GM10266 (cell line): ENCODE results near the gene GANAB.
A peak's percentile ranks its signal among the peaks of the same experiment; 100 is the strongest.

Experiments used
- DNase-seq: peaks from one replicate; pipeline ENCODE4 v3.0.0; 2012; ENCODE audit errors: extremely low spot score
- CTCF ChIP-seq: IDR thresholded peaks from 2 replicates; pipeline ENCODE4 v1.5.1; 2012; ENCODE audit warnings: mild to moderate bottlenecking, low read depth; ENCODE audit not compliant: control insufficient read depth, insufficient read depth; ENCODE audit errors: missing control alignments

Gene GANAB

DNA sequence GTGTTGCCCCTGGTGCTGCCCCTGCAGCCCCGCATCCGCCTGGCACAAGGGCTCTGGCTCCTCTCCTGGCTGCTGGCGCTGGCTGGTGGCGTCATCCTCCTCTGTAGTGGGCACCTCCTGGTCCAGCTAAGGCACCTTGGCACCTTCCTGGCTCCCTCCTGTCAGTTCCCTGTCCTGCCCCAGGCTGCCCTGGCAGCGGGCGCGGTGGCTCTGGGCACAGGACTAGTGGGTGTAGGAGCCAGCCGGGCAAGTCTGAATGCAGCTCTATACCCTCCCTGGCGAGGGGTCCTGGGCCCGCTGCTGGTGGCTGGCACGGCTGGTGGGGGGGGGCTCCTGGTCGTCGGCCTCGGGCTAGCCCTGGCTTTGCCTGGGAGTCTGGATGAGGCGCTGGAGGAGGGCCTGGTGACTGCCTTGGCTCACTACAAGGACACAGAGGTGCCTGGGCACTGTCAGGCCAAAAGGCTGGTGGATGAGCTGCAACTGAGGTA, 33.1 kb downstream of the GANAB start:
- no peak for DNase-seq
- TF ChIP-seq CTCF = no peak

GRCh38 chr11:62612366-62613290, 33.8 kb downstream of the GANAB start, which contains the start of the genes EML3 and ROM1:
EML3 (minus strand) TSS chr11:62612775; CDS start chr11:62612457, 318 bp downstream.
ROM1 (plus strand) TSS chr11:62613257; CDS start chr11:62613282, 25 bp downstream.
- peak; percentile 92 for TF ChIP-seq CTCF
- peak; percentile 96 for DNase-seq

- peak; percentile 78 for DNase-seq
- no peak for TF ChIP-seq CTCF
Measured at GRCh38 chr11:62611705-62612365, 34.6 kb downstream of the GANAB start.

DNA sequence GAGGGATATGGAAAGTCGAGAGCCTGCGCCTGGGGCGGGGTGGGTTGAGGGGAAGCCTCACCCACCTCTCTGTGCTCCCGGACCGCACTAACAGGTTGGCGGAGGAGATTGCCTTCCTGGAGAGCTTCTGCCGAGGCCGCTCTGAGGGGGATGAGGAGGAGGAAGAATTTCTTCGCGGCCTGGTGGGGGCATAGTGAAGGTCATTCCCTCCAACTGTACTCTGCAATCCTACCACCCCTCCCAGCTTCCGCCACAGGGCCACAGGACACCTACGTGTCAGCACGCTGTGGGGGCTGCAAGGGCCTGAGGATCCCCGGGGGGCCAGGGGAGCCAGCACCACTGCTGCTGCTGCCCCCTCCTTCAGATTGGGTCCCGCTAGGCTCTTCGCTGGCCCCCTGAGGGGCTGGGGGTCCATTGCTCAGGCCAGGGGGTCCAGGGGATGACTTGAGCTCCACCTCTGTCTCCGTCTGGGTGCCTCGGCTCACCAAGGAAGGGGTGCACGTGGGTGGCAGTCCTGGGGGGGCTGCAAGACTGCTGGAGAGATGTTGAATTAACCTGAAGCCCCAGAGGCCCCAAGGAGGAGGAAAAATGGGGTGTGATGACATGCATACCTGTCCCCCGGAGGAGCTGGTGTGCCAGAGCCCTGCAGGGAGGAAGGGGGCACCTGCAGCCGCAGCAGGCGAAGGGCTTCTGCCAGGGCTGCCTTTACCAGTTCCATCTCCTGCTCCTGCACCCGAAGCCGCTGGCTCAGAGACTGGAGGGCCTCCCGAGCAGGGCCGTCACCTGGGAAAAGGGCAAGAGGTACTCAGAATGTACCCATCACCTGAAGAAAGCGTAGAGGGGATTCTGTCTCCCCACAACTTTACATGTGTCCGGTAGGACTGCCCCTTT, 35.4 kb downstream of the GANAB start:
- no peak for DNase-seq
- TF ChIP-seq CTCF = no peak

GRCh38 chr11:62610403-62610802, 36.0 kb downstream of the GANAB start:
- no peak for DNase-seq
- TF ChIP-seq CTCF = no peak

GRCh38 chr11:62608776-62609175, 37.6 kb downstream of the GANAB start:
- DNase-seq = no peak
- TF ChIP-seq CTCF = no peak
